HL-60/S4 (cell line): ENCODE results near the gene ASXL1.
"Not testable (repeated sequence)": the region's sequence is repeated elsewhere in the genome, so short reads cannot be mapped to it uniquely, and the experiment has no call there.

ENCODE experiments used
- in situ Hi-C: fragments of 300-500 bp; cut with MboI; formaldehyde crosslinking; loops from 2 replicates; pipeline ENCODE4 v1.14.3; 2022; ENCODE audit warnings: low sequenced_read_pairs

Gene ASXL1

GRCh38 chr20:32464401-32465091 lies 106.4 kb downstream of the ASXL1 start:
- in situ Hi-C loops = no loop called here

DNA sequence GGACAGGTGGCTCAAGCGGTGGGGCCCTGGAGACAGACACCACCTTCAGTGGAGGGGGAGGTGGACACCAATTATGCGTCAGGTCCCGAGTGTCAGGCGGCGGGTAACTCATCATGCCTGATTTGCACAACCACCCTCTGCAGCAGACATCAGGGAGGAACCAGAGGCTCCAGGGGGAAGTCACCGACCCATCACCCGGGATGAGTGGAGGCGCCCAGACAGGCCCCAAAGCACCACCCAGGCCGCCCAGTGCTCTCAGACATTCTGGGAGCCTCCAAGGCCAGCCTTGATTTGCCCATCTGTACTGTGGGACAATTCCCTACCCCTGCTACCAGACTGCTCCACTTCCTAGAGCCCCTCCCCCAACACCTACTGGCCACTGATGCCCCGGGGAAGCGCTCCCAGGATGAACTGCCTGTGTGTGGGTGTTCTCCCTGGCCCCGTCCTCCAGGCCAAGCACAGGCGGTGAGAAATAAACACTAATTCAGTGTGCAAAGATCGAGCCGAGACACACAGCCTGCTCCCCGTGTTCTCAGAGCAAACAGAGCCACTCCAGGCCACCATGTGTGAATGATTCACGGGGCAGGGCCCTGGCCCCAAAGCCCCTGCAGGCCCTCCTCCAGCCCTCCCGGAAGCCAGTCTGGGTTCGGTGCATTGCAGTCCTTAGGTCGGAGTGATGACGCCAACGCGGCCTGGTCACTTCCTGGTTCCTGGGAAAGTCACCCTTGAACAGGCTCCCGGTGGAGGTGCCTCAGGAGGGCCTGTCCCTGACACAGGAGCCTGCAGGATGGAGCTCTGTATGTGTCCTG lies 107.2 kb downstream of the ASXL1 start:
- in situ Hi-C loops = no loop called here

DNA sequence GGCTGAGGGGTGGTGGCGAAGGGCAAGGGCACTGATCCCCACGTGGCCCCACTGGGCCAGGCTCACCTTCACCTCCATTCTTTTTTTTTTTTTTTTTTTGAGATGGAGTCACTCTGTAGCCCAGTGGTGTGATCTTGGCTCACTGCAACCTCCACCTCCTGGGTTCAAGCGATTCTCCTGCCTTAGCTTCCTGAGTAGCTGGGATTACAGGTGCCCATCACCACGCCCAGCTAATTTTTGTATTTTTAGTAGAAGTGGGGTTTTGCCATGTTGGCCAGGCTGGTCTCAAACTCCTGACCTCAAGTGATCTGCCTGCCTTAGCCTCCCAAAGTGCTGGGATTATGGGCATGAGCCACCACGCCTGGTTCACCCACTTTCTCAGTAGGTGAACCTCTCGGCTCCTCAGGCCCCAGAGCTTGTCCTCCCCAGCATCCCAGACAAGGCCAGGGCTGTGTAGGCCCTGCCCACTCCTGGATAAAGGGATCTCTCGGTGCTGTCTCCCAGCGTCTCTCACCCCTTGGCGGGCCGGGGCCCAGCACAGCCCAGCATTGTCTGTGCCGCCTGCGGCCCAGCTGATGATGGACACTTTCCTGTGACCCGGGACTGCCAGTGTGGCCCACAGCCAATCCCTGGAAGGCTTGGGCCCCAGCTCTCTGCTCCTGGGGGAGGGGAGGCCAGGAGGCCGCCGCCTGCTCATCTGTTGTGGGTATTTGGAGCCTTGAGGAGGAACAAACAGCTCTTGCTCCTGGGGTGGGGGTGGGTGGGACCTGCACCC lies 108.0 kb downstream of the ASXL1 start:
- in situ Hi-C loops = not testable (repeated sequence)

- in situ Hi-C loops = no loop called here
These were observed 108.8 kb downstream of the ASXL1 start for GRCh38 chr20:32466739-32467505.

- in situ Hi-C loops = no loop called here
These were observed 109.6 kb downstream of the ASXL1 start for GRCh38 chr20:32467506-32468312.

DNA sequence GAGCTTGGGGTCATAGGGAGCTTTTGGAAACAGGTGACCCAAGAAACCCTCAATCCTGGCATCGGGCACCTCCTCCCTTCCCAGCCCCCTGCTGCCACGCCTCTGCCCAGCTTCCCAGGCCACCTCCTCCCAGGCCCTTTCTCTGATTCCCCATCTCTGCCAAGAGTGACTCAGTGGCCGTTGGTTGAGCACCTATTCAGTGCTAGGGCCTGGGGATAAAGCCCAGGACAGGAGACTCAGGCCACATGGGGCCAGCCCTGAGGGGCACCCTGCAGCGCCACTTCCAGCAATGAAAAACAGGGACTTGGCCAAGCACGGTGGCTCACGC lies 110.1 kb downstream of the ASXL1 start:
- in situ Hi-C loops = no loop called here

GRCh38 chr20:32468860-32469259 lies 110.7 kb downstream of the ASXL1 start:
- in situ Hi-C loops = no loop called here

GRCh38 chr20:32470025-32470861 lies 112.1 kb downstream of the ASXL1 start:
- in situ Hi-C loops = no loop called here

- in situ Hi-C loops = no loop called here
These were observed 112.8 kb downstream of the ASXL1 start for GRCh38 chr20:32470940-32471339.

- in situ Hi-C loops = no loop called here
These were observed 114.6 kb downstream of the ASXL1 start for GRCh38 chr20:32472581-32473207.

DNA sequence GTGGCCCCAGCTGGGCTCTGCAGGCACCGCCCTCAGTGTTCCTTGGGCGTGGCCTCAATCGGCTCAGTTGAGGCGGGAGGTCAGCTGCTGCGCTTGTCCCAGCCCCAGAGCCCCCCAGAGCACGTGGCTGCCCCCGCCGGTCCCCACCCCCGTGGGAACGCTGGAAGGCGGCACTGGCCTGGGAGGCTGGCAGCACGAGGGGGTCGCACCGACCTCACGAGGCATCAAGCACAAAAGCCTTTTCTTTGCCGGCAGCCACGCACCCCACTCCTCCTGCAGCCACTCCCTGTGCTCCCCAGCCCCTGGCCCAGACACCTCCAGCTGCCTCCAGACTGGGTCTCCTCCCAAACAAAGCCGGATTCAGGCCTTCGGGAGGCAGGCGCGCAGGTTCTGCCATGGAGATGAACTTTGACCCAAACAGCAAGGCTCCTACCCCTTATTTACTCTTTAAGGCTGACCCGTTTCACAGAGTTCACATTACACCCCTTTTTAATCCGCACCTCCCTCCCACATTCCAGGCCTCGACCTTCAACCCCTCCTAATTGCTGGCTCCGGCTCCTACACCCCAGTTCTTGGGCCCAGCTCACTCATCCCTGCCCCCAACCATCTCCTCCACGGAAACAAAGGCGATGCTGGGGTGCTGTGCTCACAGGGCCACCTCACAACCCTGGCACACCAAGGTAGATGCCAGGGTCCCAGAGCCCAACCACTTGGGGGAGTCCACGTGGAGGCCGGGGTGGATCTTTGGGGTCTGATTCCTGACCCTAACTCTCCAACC lies 115.3 kb downstream of the ASXL1 start:
- in situ Hi-C loops = no loop called here

GRCh38 chr20:32474009-32474716 lies 116.0 kb downstream of the ASXL1 start:
- in situ Hi-C loops = no loop called here

DNA sequence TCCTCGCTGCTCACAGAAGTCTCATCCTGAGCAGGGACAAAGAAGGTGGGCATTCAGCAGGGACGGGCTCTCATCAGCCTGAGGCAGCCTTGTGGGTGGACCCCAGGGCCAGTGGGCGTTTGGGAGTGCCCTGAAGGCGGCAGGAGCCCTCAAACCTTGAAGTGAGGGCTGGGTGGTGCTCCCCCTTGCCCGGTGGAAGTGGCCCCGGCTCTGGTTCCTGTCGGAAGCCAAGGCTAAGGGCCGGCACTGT lies 116.5 kb downstream of the ASXL1 start:
- in situ Hi-C loops = no loop called here

GRCh38 chr20:32474967-32475811 lies 117.1 kb downstream of the ASXL1 start:
- in situ Hi-C loops = no loop called here

DNA sequence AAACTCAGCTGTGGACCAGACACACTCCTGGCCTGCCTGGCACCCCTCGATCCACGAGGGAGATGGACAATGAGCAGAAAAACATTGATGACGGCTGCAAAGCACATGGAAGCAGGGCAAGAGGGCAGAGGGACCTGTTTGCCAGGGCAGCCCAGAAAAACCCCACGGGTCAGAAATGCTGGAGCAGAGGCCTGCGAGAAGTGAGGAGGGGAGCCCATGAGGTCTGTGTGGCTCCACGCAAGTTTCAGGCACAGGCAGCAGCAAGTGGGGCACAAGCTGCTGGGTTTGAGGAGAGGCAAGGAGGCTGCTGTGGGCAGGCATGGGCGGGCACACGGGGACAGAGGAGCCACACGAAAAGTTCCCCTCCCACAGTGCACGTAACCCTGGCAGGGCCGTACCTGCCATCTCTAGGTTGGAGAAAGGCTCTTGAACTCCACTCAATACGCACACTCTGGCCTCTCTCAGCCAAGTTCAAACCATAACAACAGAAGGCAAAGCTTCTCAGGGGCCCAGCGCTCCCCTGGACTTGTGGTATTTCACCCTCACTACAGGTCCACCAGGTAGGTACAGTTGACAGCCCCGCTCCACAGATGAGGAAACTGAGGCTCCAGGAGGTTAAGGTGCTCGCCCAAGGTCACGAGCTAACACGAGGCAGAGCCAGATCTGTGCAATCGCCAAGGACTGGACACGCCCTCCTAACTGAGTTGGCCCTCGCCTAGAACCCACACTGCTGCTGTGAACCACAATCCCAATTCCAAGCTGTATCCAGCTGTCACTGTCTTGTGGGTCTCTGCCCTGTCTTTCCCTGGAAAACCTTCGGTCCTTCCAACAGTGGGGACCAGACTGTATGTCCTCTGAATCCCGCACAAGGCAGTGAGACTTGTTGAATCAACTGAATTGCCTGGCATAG lies 118.8 kb downstream of the ASXL1 start:
- in situ Hi-C loops = no loop called here
